ENCODE results near the gene DLGAP1.
"Not testable (repeated sequence)": the region's sequence is repeated elsewhere in the genome, so short reads cannot be mapped to it uniquely, and the experiment has no call there.

DLGAP1 gene

DNA sequence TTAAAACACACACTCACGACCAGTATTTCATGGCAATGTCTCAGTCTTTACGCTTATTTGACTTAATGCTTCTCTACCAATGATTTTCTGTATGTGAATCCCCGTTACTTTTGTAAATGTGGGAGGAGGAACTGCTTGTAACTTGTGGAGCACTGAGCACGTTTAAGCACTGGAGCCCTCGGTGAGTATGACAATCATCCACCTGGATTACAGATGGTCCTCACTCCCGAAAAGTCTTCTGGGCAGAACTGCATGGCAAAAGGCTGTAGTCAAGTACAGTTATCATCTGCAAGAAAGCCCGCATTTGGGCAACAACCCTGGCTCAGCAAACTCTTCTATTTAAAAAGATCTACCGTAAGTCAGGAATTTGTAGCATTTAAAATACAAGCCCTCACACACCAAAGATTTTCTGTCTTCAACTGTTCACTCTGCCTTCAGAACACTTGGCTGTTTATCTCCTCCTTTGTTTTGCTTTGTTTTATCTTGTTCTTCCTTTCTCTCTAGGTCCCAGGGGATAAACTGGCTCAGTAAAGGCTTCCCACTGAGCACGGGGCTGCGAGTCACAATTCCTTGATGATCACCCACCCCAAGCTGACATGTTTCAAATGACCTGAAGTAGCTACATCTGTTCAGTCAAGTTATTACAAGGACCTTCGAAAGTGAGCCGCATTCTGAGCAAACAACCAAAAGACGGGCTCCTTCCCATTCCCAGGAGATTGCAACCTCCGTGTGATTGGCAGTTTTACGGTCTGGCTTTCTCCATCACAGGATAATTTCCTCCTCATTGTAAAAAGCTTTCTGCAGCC, 102.2 kb downstream of the DLGAP1 start:
- no peak overlapping the region for H3K4me3 ChIP-seq (ENCODE audit: low read depth in 1 of 2, low read length in 2 of 2)

DNA sequence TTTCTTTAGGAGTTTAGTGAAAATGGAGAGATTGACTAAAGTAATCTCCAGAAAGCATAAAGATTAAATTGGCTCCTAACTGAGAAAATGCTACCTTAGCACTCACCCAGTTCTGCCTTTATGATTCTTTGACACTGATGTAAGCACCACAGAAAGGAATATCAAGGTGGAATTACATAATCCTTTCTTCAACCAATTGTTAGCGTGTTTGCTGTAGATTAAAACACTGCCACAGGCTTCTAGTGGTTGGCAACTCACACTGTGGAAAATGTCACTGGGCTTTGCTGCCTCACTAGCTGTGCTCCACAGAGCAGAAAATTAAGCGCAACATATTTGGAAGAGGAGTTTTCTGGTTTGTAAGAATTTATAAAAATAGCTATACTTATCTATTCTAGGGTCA, 104.1 kb downstream of the DLGAP1 start:
- Histone ChIP-seq H3K4me1 (ENCODE audit: control insufficient read depth in 1 of 2, insufficient read depth in 2 of 2, low read length in 2 of 2) (no peaks in the 10 kb centered on the region), H3K9ac (ENCODE audit: low read depth in 1 of 2, low read length in 2 of 2) (no peak overlapping the region), H3K4me3 (ENCODE audit: low read depth in 1 of 2, low read length in 2 of 2) (no peak overlapping the region), H3K9me3 (ENCODE audit: control insufficient read depth in 1 of 2, low read length in 2 of 2) (no peaks in the 10 kb centered on the region), H3K27me3 (ENCODE audit: control insufficient read depth in 1 of 2, insufficient read depth in 2 of 2, low read length in 2 of 2) (no peaks in the 10 kb centered on the region), H3K27ac (ENCODE audit: low read depth, low read length) (no peak overlapping the region), H3K36me3 (ENCODE audit: control insufficient read depth in 1 of 2, insufficient read depth in 2 of 2, low read length in 2 of 2) (no peaks in the 10 kb centered on the region)

More for the DNA sequence above, 102.2 kb downstream of the DLGAP1 start:
- Histone ChIP-seq H3K4me1 (ENCODE audit: control insufficient read depth in 1 of 2, insufficient read depth in 2 of 2, low read length in 2 of 2) (no peaks in the 10 kb centered on the region), H3K36me3 (ENCODE audit: control insufficient read depth in 1 of 2, insufficient read depth in 2 of 2, low read length in 2 of 2) (no peaks in the 10 kb centered on the region), H3K9ac (ENCODE audit: low read depth in 1 of 2, low read length in 2 of 2) (no peak overlapping the region), H3K27me3 (ENCODE audit: control insufficient read depth in 1 of 2, insufficient read depth in 2 of 2, low read length in 2 of 2) (no peaks in the 10 kb centered on the region), H3K9me3 (ENCODE audit: control insufficient read depth in 1 of 2, low read length in 2 of 2) (no peaks in the 10 kb centered on the region), H3K27ac (ENCODE audit: low read depth, low read length) (no peak overlapping the region)

- Histone ChIP-seq H3K36me3 (ENCODE audit: control insufficient read depth in 1 of 2, insufficient read depth in 2 of 2, low read length in 2 of 2) (no peaks in the 10 kb centered on the region), H3K27me3 (ENCODE audit: control insufficient read depth in 1 of 2, insufficient read depth in 2 of 2, low read length in 2 of 2) (no peaks in the 10 kb centered on the region), H3K4me1 (ENCODE audit: control insufficient read depth in 1 of 2, insufficient read depth in 2 of 2, low read length in 2 of 2) (no peaks in the 10 kb centered on the region), H3K4me3 (ENCODE audit: low read depth in 1 of 2, low read length in 2 of 2) (no peak overlapping the region), H3K9me3 (ENCODE audit: control insufficient read depth in 1 of 2, low read length in 2 of 2) (no peaks in the 10 kb centered on the region), H3K9ac (ENCODE audit: low read depth in 1 of 2, low read length in 2 of 2) (no peak overlapping the region), H3K27ac (ENCODE audit: low read depth, low read length) (no peak overlapping the region)
Measured at GRCh38 chr18:4335386-4335785, 119.7 kb downstream of the DLGAP1 start.

- H3K4me1 ChIP-seq (ENCODE audit: control insufficient read depth in 1 of 2, insufficient read depth in 2 of 2, low read length in 2 of 2): no peaks in the 10 kb centered on the region
- no peaks in the 10 kb centered on the region for H3K27me3 ChIP-seq (ENCODE audit: control insufficient read depth in 1 of 2, insufficient read depth in 2 of 2, low read length in 2 of 2)
- H3K36me3 ChIP-seq (ENCODE audit: control insufficient read depth in 1 of 2, insufficient read depth in 2 of 2, low read length in 2 of 2): no peaks in the 10 kb centered on the region
- H3K9me3 ChIP-seq (ENCODE audit: control insufficient read depth in 1 of 2, low read length in 2 of 2): no peaks in the 10 kb centered on the region
- no peak overlapping the region for H3K4me3 ChIP-seq (ENCODE audit: low read depth in 1 of 2, low read length in 2 of 2)
- no peak overlapping the region for H3K27ac ChIP-seq (ENCODE audit: low read depth, low read length)
- no peak overlapping the region for H3K9ac ChIP-seq (ENCODE audit: low read depth in 1 of 2, low read length in 2 of 2)
Measured at GRCh38 chr18:4333043-4333442, 122.1 kb downstream of the DLGAP1 start.

- Histone ChIP-seq H3K27ac (ENCODE audit: low read depth, low read length) (no peak overlapping the region), H3K4me3 (ENCODE audit: low read depth in 1 of 2, low read length in 2 of 2) (no peak overlapping the region)
Measured at GRCh38 chr18:4319738-4320677, 135.1 kb downstream of the DLGAP1 start.

DNA sequence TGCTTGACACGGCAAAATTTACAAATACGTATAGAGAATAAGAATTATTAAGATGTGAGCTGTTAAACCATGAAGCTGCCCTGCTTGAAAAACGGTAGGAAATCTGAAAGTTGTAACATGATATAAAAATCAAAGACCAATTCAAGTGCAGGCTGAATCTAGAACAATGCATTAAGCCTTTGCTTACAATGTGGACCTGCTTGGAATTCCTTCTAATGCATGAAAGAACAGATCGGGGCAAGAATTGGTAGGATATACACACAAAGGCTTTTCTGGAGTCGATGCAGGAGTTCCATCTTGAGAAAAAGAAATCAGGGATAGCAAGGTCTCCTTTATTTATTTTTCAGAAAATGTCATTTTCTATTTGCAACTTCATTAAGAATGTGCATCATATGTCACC, 136.8 kb downstream of the DLGAP1 start:
- no peaks in the 10 kb centered on the region for H3K36me3 ChIP-seq (ENCODE audit: control insufficient read depth in 1 of 2, insufficient read depth in 2 of 2, low read length in 2 of 2)
- H3K27ac ChIP-seq (ENCODE audit: low read depth, low read length): no peak overlapping the region
- no peaks in the 10 kb centered on the region for H3K27me3 ChIP-seq (ENCODE audit: control insufficient read depth in 1 of 2, insufficient read depth in 2 of 2, low read length in 2 of 2)
- no peaks in the 10 kb centered on the region for H3K4me1 ChIP-seq (ENCODE audit: control insufficient read depth in 1 of 2, insufficient read depth in 2 of 2, low read length in 2 of 2)
- peaks cover 0 to 2% of the 10 kb centered on the region in 2 donors for H3K9me3 ChIP-seq (ENCODE audit: control insufficient read depth in 1 of 2, low read length in 2 of 2)
- no peak overlapping the region for H3K9ac ChIP-seq (ENCODE audit: low read depth in 1 of 2, low read length in 2 of 2)
- H3K4me3 ChIP-seq (ENCODE audit: low read depth in 1 of 2, low read length in 2 of 2): no peak overlapping the region

More at GRCh38 chr18:4319738-4320677, 135.1 kb downstream of the DLGAP1 start:
- no peaks in the 10 kb centered on the region for H3K36me3 ChIP-seq (ENCODE audit: control insufficient read depth in 1 of 2, insufficient read depth in 2 of 2, low read length in 2 of 2)
- H3K9ac ChIP-seq (ENCODE audit: low read depth in 1 of 2, low read length in 2 of 2): no peak overlapping the region
- peaks cover 0 to 2% of the 10 kb centered on the region in 2 donors for H3K9me3 ChIP-seq (ENCODE audit: control insufficient read depth in 1 of 2, low read length in 2 of 2)
- H3K4me1 ChIP-seq (ENCODE audit: control insufficient read depth in 1 of 2, insufficient read depth in 2 of 2, low read length in 2 of 2): no peaks in the 10 kb centered on the region
- H3K27me3 ChIP-seq (ENCODE audit: control insufficient read depth in 1 of 2, insufficient read depth in 2 of 2, low read length in 2 of 2): no peaks in the 10 kb centered on the region

DNA sequence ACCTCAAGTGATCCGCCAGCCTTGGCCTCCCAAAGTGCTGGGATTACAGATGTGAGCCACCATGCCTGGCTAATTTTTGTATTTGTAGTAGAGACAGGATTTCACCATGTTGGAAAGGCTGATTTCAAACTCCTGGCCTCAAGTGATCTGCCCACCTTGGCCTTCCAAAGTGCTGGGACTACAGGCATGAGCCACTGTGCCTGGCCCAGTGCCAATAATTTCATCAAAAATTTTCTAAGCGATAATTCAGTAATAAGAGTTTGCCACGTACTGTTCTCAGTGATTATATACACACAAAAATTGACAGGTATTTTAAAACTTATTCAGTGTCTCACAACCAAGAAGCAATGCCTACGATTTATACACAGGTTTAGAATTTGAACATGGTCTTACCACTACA, 143.2 kb downstream of the DLGAP1 start:
- not testable (repeated sequence) for H3K4me1 ChIP-seq (ENCODE audit: control insufficient read depth in 1 of 2, insufficient read depth in 2 of 2, low read length in 2 of 2); H3K27ac ChIP-seq (ENCODE audit: low read depth, low read length); H3K9me3 ChIP-seq (ENCODE audit: control insufficient read depth in 1 of 2, low read length in 2 of 2); H3K4me3 ChIP-seq (ENCODE audit: low read depth in 1 of 2, low read length in 2 of 2); H3K27me3 ChIP-seq (ENCODE audit: control insufficient read depth in 1 of 2, insufficient read depth in 2 of 2, low read length in 2 of 2); H3K9ac ChIP-seq (ENCODE audit: low read depth in 1 of 2, low read length in 2 of 2); H3K36me3 ChIP-seq (ENCODE audit: control insufficient read depth in 1 of 2, insufficient read depth in 2 of 2, low read length in 2 of 2)

- Histone ChIP-seq H3K4me3 (ENCODE audit: low read depth in 1 of 2, low read length in 2 of 2) (no peak overlapping the region), H3K36me3 (ENCODE audit: control insufficient read depth in 1 of 2, insufficient read depth in 2 of 2, low read length in 2 of 2) (no peaks in the 10 kb centered on the region), H3K9ac (ENCODE audit: low read depth in 1 of 2, low read length in 2 of 2) (no peak overlapping the region), H3K27ac (ENCODE audit: low read depth, low read length) (no peak overlapping the region), H3K4me1 (ENCODE audit: control insufficient read depth in 1 of 2, insufficient read depth in 2 of 2, low read length in 2 of 2) (no peaks in the 10 kb centered on the region), H3K27me3 (ENCODE audit: control insufficient read depth in 1 of 2, insufficient read depth in 2 of 2, low read length in 2 of 2) (no peaks in the 10 kb centered on the region), H3K9me3 (ENCODE audit: control insufficient read depth in 1 of 2, low read length in 2 of 2) (no peaks in the 10 kb centered on the region)
Measured at GRCh38 chr18:4311136-4311535, 144.0 kb downstream of the DLGAP1 start.

- H3K4me3 ChIP-seq (ENCODE audit: low read depth in 1 of 2, low read length in 2 of 2): no peak overlapping the region
- H3K36me3 ChIP-seq (ENCODE audit: control insufficient read depth in 1 of 2, insufficient read depth in 2 of 2, low read length in 2 of 2): no peaks in the 10 kb centered on the region
- no peaks in the 10 kb centered on the region for H3K4me1 ChIP-seq (ENCODE audit: control insufficient read depth in 1 of 2, insufficient read depth in 2 of 2, low read length in 2 of 2)
- H3K27ac ChIP-seq (ENCODE audit: low read depth, low read length): no peak overlapping the region
- H3K9me3 ChIP-seq (ENCODE audit: control insufficient read depth in 1 of 2, low read length in 2 of 2): no peaks in the 10 kb centered on the region
- H3K27me3 ChIP-seq (ENCODE audit: control insufficient read depth in 1 of 2, insufficient read depth in 2 of 2, low read length in 2 of 2): no peaks in the 10 kb centered on the region
- no peak overlapping the region for H3K9ac ChIP-seq (ENCODE audit: low read depth in 1 of 2, low read length in 2 of 2)
Measured at GRCh38 chr18:4309227-4309626, 145.9 kb downstream of the DLGAP1 start.

- H3K4me3 ChIP-seq (ENCODE audit: low read depth in 1 of 2, low read length in 2 of 2): no peak overlapping the region
- no peaks in the 10 kb centered on the region for H3K9me3 ChIP-seq (ENCODE audit: control insufficient read depth in 1 of 2, low read length in 2 of 2)
- no peaks in the 10 kb centered on the region for H3K4me1 ChIP-seq (ENCODE audit: control insufficient read depth in 1 of 2, insufficient read depth in 2 of 2, low read length in 2 of 2)
- no peaks in the 10 kb centered on the region for H3K27me3 ChIP-seq (ENCODE audit: control insufficient read depth in 1 of 2, insufficient read depth in 2 of 2, low read length in 2 of 2)
- H3K9ac ChIP-seq (ENCODE audit: low read depth in 1 of 2, low read length in 2 of 2): no peak overlapping the region
- no peak overlapping the region for H3K27ac ChIP-seq (ENCODE audit: low read depth, low read length)
- H3K36me3 ChIP-seq (ENCODE audit: control insufficient read depth in 1 of 2, insufficient read depth in 2 of 2, low read length in 2 of 2): no peaks in the 10 kb centered on the region
Measured at GRCh38 chr18:4308576-4308975, 146.5 kb downstream of the DLGAP1 start.

Measured in duodenal mucosa (tissue), 2 donors.